SHP77 treated with DMSO at 0.1 percent for 48 hours (cell line): ENCODE results near the gene CROCC.
"Not testable (repeated sequence)": the region's sequence is repeated elsewhere in the genome, so short reads cannot be mapped to it uniquely, and the experiment has no call there.

Experiments used
- DNase-seq: peaks from one replicate; lab custom pipeline; 2025; lab: John Stamatoyannopoulos, UW

CROCC gene

GRCh38 chr1:16916036-16916880, 5.5 kb upstream of the CROCC start:
- not testable (repeated sequence) for DNase-seq

- DNase-seq = no peak
Observed at GRCh38 chr1:16918371-16918770, 3.4 kb upstream of the CROCC start.

- DNase-seq = not testable (repeated sequence)
Observed at GRCh38 chr1:16918936-16919665, 2.6 kb upstream of the CROCC start.

GRCh38 chr1:16920951-16921350, 780 bp upstream of the CROCC start:
- no peak for DNase-seq

- no peak for DNase-seq
Observed at GRCh38 chr1:16922466-16922865, 735 bp downstream of the CROCC start.

GRCh38 chr1:16922885-16923431, 1.2 kb downstream of the CROCC start:
- no peak for DNase-seq

GRCh38 chr1:16924216-16924918, 2.6 kb downstream of the CROCC start:
- no peak for DNase-seq

GRCh38 chr1:16924919-16925477, 3.3 kb downstream of the CROCC start:
- no peak for DNase-seq

- DNase-seq = no peak
Observed at GRCh38 chr1:16925635-16926490, 4.1 kb downstream of the CROCC start.

GRCh38 chr1:16926491-16927073, 4.9 kb downstream of the CROCC start:
- DNase-seq = no peak

GRCh38 chr1:16927256-16927655, 5.5 kb downstream of the CROCC start:
- DNase-seq = no peak

GRCh38 chr1:16927711-16928485, 6.2 kb downstream of the CROCC start:
- no peak for DNase-seq

GRCh38 chr1:16929146-16930041, 7.7 kb downstream of the CROCC start:
- not testable (repeated sequence) for DNase-seq

- not testable (repeated sequence) for DNase-seq
Observed at GRCh38 chr1:16931206-16931934, 9.6 kb downstream of the CROCC start.

- not testable (repeated sequence) for DNase-seq
Observed at GRCh38 chr1:16933945-16934344, 12.2 kb downstream of the CROCC start.

- not testable (repeated sequence) for DNase-seq
Observed at GRCh38 chr1:16936580-16936979, 14.8 kb downstream of the CROCC start.

- DNase-seq = no peak
Observed at GRCh38 chr1:16938351-16939321, 16.9 kb downstream of the CROCC start.
